Activated CD8-positive, alpha-beta memory T cell treated with anti-CD3 and anti-CD28 coated beads for 1 hour (primary cell): ENCODE results near the gene MLST8.
A peak's percentile ranks its signal among the peaks of the same experiment; 100 is the strongest.

ENCODE experiments used
- DNase-seq, 2 donors: peaks; one replicate each; pipeline ENCODE4 v3.0.0-alpha.2; 2020; ENCODE audit warnings: low read depth in 1 of 2; ENCODE audit errors: extremely low read depth in 1 of 2

The MLST8 gene

DNA sequence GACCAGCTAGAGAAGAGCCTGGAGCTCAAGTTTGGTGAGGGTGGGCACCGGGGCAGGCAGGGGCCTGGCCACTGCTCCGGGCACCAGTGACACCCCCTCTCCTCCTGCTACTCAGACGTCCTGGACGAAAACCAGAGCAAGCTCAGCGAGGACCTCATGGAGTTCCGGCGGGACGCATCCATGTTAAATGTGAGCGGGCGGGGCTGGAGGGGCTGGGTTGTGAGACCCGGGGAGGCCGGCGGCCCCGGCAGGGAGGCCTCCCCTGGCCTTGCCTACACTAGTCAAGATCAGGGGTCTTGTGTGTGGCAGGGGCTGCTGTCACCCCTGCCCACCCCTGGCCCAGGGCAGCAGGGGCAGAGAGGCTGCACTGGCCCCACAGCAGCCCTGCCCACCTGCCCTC, 31.9 kb upstream of the MLST8 start:
- no peak for DNase-seq

DNA sequence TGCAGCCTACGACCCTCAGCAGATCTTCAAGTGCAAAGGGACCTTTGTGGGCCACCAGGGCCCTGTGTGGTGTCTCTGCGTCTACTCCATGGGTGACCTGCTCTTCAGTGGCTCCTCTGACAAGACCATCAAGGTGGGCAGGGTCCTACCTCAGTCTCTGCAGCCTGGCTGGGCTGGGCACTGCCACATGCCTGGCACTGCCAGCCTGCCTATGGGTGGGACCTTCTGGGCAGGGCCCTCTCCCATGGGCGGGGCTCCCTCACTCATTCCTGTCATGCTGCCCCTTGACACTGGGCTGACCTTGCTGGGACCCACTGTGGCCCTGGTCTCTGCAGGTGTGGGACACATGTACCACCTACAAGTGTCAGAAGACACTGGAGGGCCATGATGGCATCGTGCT, 31.3 kb upstream of the MLST8 start:
- DNase-seq = no peak

DNA sequence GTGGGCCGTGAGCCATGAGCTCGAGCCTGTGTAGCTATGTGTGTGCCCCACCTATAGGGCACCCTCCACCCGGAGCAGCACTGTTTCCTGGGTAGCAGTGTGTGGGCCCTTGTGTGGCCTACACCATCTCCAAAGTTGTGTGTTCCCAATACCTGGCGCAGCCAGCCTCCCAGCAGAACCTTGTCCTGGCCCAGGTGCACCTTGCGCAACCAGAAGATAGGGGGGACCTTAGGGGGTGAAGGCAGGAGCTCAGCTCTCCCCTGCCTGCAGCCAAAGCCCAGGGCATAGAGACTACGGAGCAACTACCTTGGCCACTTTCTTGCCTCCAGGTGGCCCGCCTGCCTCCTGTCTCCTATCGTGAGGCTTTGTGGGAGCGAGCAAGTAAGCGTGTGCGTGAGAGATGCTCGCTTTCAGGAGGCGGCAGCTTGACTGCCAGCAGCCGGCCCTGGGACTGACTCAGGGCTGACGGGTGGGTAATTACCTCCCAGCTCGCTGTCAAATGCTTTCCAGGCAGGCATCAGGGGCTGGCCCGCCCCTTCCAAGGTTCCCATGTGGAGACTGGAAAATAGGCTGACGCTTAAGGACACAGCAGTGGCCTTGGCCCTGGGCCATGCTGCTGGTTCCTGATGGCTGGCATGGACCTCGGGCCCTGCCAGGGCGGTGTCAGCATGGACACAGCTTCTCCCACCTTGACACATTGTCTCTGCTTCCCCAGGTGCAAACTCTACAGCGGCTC, 30.7 kb upstream of the MLST8 start:
- no peak for DNase-seq

DNA sequence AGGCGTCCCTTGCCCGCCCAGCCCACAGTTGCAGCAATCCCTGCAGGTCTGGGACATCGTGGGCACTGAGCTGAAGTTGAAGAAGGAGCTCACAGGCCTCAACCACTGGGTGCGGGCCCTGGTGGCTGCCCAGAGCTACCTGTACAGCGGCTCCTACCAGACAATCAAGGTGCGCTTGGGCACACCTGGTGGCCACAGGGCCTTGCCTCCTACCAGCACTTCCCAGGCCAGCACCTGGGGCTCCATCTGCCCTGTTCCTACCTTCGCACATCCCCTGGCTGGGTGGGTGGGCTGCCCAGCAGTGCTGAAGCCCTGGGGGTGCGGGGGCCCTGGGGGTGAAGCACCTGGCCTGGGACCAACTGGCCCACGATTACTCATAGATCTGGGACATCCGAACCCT, 29.8 kb upstream of the MLST8 start:
- DNase-seq = no peak

DNA sequence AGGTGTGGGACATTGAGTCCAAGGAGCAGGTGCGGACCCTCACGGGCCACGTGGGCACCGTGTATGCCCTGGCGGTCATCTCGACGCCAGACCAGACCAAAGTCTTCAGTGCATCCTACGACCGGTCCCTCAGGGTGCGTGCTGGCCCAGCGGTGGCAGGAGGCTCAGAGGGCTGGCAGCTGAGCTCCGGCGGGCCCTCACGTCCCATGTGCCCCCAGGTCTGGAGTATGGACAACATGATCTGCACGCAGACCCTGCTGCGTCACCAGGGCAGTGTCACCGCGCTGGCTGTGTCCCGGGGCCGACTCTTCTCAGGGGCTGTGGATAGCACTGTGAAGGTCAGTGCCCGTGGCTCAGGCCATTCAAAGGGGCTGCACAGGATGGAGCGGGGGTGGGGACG, 29.2 kb upstream of the MLST8 start:
- no peak for DNase-seq

DNA sequence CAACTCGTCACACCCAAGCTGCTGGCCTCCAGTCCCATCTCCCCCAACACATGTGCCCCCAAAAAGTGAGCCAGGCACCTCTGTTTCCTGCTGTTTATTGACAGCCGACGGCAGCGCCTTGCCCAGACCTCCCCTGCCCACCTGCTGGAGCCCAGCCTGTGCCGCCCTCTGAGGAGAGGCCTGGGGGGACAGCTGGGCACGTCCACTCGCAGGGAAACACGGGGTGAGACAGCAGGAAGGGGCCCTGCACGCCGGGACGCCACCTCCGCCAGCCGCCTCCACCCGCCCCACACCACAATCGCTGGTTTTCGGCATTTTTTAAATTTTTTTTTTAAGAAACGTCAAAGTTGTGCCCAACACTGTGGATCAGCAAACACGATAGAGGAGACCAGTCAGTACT, 28.2 kb upstream of the MLST8 start:
- DNase-seq = no peak

DNA sequence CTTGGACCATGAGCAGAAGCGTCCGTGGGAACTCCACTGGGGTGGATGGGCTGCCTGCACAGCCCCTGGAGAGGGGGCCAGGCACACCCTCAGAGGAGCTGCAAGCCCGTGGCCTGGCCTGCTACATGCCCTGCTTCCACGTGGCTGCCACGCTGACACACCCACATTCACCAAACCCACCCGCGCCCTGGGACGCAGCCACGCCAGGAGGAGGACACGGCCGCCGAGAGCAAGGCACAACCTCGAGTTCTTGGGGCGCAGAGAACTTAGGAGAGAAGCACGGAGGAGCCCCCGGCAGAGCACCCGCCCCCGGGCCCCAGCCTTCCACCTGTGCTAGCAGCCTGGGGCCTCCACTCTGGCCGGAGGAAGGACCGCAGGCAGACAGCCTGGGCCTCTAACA, 27.7 kb upstream of the MLST8 start:
- no peak for DNase-seq

DNA sequence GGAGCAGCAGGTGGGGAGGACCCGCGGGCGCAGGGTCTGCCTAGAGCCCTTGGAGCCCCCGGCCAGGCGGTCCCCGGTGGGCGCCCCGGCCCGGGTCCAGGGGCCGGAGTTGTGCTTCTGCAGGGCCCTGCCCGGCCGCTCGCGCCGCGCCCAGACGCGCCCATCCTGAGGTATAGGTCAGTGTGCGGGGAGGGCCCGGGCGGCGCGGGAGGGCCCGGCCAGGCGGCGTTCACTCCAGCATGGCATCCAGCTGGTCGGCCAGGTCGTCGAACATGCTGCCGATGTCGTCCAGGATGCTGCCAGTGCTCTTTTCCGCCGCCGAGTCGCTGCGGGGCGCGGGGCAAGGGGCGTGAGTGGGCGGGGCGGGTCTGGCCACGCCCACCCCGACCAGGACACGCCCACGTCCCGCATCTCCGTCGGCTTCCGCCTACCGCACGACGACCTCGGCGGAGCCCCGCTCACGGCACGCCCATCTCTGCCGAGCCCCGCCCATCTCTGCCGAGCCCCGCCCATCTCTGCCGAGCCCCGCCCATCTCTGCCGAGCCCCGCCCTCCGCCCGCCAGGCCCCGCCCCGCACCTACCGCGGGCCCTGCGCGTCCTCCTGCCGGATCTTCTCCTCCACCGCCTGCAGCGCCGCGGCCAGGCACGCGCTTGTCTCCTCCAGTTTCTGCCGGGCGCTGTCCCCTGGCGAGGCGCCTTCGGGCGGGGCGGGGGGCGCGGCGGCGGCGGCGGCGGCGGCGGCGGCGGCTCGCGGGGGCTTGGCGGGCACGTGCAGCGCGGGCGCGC, 26.7 kb upstream of the MLST8 start:
- peak in 1 of 2 donors; percentile 19 for DNase-seq

DNA sequence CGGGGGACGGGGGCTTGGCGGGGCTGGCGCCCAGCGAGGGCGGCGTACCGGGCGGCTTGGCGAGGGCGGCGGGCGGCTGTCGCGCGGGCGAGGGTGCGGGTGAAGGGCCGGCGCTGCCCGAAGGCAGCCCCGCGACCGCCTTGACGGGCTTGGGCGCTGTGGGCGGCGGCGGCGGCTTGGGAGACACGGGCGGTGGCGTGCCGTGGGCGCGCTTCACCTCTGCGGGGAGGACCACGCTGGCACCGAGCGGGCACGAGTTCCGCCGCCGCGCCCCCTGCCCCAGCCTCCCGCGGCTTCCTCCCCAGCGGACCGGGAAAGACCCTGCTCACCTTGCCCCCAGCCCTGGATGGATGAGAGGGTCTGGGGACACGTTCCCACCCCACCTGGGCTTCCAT, 26.1 kb upstream of the MLST8 start:
- no peak for DNase-seq

DNA sequence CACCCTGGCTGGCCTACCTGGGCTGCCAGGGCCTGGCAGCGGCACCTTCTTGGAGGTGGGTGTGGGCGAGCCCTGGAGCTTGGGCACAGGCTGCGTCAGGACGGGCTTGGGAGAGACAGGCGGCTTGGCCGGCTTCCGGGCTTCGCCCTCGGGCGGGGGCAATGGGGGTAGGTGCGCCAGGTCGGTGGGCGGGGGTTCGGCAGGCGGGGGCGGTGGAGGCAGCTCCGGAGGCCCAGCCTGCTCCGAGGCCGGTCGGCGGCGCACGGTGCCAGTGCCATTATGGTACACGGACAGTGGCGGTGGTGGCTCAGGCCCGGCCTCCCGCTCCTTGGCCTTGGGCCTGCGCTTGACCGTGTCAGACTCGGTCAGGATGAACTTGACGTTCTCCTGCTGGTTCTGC, 25.7 kb upstream of the MLST8 start:
- no peak for DNase-seq

DNA sequence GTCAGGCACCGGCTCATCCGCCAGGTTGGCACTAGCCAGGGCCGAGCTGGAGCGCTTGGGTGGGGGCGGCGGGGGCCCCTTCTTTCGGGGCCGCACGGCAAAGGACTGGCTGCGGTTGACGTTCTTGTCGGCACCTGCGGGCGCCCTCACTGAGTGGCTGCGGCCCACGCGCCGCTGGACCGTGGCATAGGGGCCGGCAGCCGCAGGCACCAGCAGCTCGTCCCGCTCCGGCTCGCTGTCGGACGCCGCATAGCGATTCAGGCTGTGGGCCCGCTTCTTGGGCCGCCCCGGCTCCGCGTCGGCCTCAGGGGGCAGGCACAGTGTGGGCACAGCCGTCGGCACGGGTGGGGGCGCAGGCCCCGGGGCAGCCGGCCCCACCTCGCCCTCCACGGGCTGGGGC, 24.8 kb upstream of the MLST8 start:
- DNase-seq = no peak

DNA sequence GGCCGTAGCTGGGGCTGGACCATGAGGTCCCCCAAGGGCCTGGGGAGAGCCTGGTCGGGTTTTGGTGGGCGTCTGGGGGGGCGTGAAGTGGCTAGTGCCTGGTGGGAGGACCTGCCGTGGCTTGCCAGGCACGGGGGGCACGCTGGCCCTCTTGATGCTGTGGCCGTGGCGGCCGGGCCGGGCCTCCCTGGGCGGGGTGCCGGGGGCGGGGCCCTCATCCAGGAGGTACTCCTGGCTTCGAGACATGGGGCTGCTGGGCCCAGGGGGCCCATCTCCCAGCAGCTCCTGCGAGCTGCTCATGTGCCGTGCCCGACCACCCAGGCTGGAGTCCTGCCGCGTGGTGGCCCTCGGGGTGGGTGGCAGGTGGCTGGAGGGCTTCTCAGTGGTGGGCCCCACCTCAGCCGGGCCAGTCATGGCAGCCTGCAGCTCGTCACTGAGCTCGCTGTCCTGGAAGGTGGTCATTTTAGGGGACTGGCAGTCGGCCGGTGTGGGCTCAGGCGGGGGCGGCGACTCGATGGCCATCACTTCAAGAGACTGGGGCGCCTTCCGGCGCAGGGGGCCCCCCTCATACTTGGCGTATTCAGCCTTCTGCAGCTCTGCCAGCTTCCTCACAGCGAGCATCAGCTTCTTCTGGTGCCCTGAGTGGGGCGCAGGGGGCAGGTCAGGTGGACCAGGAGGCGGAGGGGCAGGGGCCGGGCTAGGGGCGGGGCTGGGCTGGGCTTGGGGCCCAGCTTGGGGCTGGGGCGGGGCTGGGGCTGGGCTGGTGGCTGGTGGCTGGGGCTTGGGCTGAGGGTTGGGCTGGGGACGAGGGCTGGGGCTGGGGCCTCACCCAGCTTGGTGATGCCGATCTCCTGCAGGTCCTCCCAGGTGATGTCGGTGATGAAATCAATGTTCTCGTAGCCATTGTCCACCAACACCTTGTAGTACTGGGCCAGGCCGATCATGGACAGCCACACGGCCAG, 24.0 kb upstream of the MLST8 start:
- no peak for DNase-seq

DNA sequence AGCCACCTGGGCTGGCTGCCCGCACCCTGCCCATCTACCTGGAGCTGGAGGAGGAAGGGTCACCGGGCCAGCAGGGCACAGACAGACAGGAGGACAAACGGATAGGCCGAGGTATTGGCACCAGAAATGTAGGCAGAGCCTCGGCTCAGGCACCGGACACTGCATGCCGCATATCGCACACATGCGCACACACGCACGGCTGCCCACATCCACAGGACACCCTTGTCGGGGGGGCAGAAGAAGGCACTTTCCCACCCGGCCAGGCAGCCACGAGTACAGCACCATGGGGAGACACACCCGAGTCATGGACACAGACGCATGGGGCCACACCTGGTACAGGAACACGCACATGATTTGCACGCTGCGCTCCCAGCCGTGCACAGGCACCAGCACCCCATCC, 23.3 kb upstream of the MLST8 start:
- DNase-seq = no peak

DNA sequence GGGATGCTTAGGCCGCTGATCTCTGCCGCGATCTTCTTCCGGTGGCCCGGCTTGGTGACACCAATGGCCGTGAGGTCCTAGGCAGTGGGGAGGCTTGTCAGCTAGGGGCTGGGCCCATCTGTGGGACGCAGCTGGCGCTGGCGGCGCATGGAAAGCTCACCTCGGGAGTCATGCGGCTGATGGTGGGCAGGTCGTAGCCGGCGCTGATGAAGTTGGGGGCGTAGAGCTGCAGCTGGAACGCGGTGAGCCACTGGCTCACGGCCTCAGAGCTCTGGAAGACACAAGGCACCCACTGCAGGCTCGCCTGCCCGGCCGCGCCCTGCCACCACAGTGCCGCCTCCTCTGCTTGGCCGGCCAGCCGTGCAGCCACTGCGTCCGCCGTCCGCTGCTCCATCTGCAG, 21.6 kb upstream of the MLST8 start:
- no peak for DNase-seq

DNA sequence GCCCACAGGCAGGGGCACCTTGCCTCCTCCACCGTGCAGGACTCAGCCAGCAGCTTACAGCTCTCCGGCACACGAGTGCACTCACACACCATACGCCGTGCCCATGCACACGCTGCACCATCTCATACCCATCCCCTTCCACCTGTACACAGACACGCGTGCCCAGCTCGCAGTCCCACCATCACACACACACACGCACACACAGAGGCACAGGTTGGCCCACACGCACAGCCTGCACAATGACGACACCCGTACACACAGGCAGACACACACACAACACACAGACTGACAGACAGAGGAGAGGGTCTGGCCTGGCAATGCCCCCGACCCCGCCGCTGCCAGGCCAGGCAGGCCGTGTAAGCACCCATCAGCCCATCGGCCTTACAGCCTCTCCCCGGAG, 20.9 kb upstream of the MLST8 start:
- no peak for DNase-seq

DNA sequence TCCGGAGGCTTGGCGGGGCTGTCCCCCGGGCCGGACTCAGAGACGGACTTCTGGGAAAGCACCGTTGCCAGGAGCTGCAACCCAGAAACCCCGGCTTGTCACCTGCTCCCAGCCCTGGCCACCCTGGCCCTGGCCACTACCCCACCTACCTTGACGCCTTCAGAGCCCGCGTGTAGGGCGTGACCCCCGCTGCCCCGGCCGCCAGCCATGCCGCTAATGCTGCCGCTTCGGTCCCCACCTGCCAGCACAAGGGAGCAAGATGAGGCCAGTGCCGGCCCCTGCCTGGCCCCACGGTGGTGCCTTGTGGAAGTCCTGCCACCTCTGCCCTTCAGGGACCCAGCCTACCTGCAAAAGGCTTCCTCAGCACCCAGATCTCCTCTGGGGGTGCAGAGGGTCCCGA, 20.3 kb upstream of the MLST8 start:
- DNase-seq = no peak

DNA sequence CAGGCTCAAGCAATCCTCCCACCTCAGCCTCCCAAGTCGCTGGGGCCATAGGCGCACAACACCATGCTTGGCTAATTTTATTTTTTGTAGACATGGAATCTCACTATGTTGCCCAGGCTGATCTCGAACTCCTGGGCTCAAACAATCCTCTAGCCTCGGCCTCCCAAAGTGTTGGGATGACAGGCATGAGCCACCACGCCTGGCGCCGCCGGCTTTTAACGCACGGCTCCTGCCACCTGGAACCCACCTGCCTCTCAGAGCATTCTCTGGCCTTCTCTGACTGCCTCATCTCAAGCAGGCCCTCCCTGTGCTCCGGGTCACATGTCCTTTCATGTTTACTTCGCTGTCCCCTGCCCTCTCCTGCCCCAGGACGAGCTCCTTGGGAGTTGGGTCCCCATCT, 19.2 kb upstream of the MLST8 start:
- DNase-seq = no peak

DNA sequence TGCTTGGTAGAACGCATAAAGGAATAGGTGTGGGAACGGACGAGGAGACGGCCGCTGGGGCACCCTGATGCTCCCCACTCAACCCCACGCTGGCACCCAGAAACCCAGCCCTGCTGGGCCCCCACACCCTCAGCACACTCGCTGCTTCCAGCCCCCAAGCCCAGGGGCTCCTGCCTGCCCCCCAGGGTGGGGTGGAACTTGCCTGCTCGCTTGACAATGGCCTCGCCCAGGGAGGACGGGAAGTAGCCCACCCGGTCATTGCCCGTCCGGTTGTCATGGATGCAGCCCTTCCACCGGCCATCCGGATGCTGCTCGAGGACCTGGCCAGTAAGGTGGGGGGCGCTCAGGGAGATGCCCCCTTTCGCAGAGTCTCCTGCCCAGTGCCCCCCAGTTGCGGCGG, 18.7 kb upstream of the MLST8 start:
- DNase-seq = no peak

DNA sequence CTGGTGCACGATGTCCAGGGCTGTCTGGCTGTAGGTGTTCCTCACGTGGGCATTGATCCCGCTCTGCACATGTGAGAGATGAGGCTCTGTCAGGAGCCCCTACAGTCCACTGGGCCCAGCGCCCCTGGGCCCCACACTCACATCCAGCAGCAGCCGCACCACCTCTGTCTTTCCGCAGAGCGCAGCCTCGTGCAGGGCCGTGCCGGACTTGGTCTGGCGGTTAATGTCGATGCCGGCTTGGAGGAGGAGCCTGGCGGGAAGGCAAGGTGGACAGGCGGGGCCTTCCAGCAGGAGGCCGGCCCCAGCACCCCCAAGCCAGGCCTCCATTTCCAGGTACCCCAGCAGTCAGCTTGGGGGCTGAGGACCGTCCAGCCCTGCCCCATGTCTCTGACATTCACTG, 18.0 kb upstream of the MLST8 start:
- DNase-seq = no peak

DNA sequence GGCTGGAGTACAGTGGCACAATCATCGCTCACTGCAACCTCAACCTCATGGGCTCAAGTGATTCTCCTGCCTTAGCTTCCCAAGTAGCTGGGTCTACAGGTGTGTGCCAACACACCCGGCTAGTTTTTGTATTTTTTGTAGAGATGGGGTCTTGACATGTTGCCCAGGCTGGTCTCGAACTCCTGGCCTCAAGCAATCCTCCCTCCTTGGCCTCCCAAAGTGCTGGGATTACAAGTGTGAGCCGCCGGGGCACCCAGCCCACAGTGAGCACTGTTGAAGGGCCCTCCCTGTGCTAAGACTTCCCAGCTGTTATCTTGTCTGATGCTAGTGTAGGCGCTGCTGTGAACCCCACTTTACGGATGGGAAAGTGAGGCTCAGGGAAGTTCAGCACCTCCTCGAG, 16.9 kb upstream of the MLST8 start:
- no peak for DNase-seq

DNA sequence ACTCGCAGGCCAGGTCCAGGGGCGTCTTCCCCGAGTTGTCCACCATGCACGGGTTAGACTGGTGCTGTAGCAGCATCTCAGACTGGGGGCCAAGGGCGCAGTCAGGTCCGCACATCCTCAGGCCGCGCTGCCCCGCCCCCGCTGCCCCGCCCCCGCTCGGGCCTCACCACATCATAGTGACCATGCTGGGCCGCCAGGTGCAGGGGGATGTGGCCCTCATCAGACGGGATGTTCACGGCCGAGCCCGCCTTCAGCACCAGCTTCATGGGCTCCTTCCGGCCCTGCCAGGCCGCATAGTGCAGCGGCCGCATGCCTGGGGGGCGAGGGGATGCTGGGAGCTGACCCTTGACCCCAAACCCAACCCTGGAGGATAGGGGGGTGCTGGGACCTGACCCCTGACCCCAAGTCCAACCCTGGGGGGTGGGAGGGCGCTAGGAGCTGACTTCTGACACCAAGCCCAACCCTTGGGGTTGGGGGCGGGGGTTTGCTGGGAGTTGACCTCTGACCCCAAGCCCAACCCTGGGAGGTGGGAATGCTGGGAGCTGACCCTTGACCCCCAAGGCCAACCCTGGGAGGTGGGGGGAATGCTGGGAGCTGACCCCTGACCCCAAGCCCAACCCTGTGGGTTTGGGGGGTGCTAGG, 15.9 kb upstream of the MLST8 start:
- no peak for DNase-seq
